ENCODE data around the gene SAV1. TPM values are rescaled to one million over a fixed set of nuclear protein-coding genes. Genes with fewer than 3 reads are reported as not detected.

Gene SAV1
- total and polyA plus RNA-seq, 2 of the 8 experiments (the other 6 are each of a cell fraction or from before 2014, with no cell fraction given) = 15.9 to 78.3 TPM

- POLR2A ChIA-PET (ENCODE audit: partially characterized antibody) = no interaction called here
- Histone ChIP-seq H2BK20ac (ENCODE audit: low read length) (no peak overlapping the region), H4K20me1 (replicated peaks in 1 of 2; ENCODE audit: control insufficient read depth in 1 of 2, insufficient read depth in 2 of 2, low read length in 2 of 2) (no peaks in the 10 kb centered on the region), H3K9me3 (ENCODE audit: insufficient read depth in 2 of 2, low read depth in 1 of 2, low read length in 1 of 2) (no peaks in the 10 kb centered on the region), H3K4me3 (ENCODE audit: extremely low read depth in 1 of 4, insufficient read depth in 2 of 4, low read depth in 3 of 4, low read length in 4 of 4) (no peak overlapping the region), H3K79me2 (ENCODE audit: control insufficient read depth in 1 of 2, insufficient read depth in 2 of 2, low read length in 2 of 2) (no peaks in the 10 kb centered on the region), H3K14ac (ENCODE audit: insufficient read length) (no peak overlapping the region), H3K36me3 (ENCODE audit: control insufficient read depth in 2 of 4, insufficient read depth in 4 of 4, low read length in 3 of 4) (no peaks in the 10 kb centered on the region), H4K8ac (ENCODE audit: extremely low read depth, insufficient read depth, low read length) (no peak overlapping the region), H3K27me3 (replicated peaks in 1 of 4; ENCODE audit: control insufficient read depth in 3 of 4, extremely low read depth in 1 of 4, insufficient read depth in 3 of 4, low read length in 3 of 4) (no peaks in the 10 kb centered on the region), H3K27ac (ENCODE audit: low read depth, low read length) (no peak overlapping the region), H3K9ac (replicated peaks in 1 of 4; ENCODE audit: extremely low read depth in 1 of 4, low read depth in 3 of 4, low read length in 3 of 4) (no peak overlapping the region), H4K91ac (replicated peaks; ENCODE audit: insufficient read length, low read length) (no peak overlapping the region), H3K18ac (ENCODE audit: extremely low read depth, low read length) (no peak overlapping the region), H3K4ac (replicated peaks; ENCODE audit: insufficient read length, low read depth, low read length) (no peak overlapping the region), H2BK12ac (ENCODE audit: low read depth, low read length) (no peak overlapping the region), H2BK120ac (replicated peaks; ENCODE audit: low read depth, low read length) (no peak overlapping the region), H3K4me2 (ENCODE audit: insufficient read depth in 1 of 2, low read depth in 2 of 2, low read length in 2 of 2) (no peak overlapping the region), H3K56ac (replicated peaks; ENCODE audit: insufficient read length, low read depth, low read length) (no peak overlapping the region), H3K23me2 (ENCODE audit: low read depth, low read length) (no peaks in the 10 kb centered on the region), H2AK5ac (ENCODE audit: low read depth, low read length) (no peak overlapping the region), H2BK5ac (ENCODE audit: low read depth, low read length) (no peak overlapping the region), H3K23ac (ENCODE audit: insufficient read length) (no peak overlapping the region), H2BK15ac (ENCODE audit: low read length) (no peak overlapping the region), H3K4me1 (replicated peaks in 1 of 4; ENCODE audit: control insufficient read depth in 3 of 4, insufficient read depth in 4 of 4, low read length in 3 of 4) (no peaks in the 10 kb centered on the region), H4K5ac (ENCODE audit: insufficient read length, low read depth, low read length) (no peak overlapping the region), H2AFZ (ENCODE audit: low read length) (no peak overlapping the region), H3K79me1 (ENCODE audit: low read depth, low read length) (no peaks in the 10 kb centered on the region)
- FAIRE-seq (no peak), DNase-seq (ENCODE audit: low read depth in 1 of 2, low spot score in 2 of 2) (no peak)
- 85% methylated on average over 1 of the region's 1 CpG; no CpG with 5 or more reads in 1 of the 2 experiments for WGBS, 2 experiments (ENCODE audit: extremely low coverage in 1 of 2, insufficient coverage in 1 of 2, insufficient read length in 1 of 2, insufficient replicate concordance in 2 of 2, low coverage in 1 of 2, low lambda C conversion rate in 2 of 2, missing lambda C conversion rate in 1 of 2)
- CTCF ChIA-PET (ENCODE audit: partially characterized antibody) = interaction anchor here (1.2 to 1.5 kb wide), 2 partner anchors 11 to 68 kb away, joined by 3 to 4 read pairs; no protein-coding TSS in a partner anchor
- TF ChIP-seq GTF2F1 (IDR thresholded peaks at IDR 0.05; ENCODE audit: borderline replicate concordance, low read depth, low read length) = no peak
- no peak for TF ChIP-seq ZNF274 (IDR thresholded peaks at IDR 0.05; ENCODE audit: borderline replicate concordance, extremely low read depth, low read length)
- no peak for TF ChIP-seq TAF7 (optimal IDR thresholded peaks at IDR 0.05; ENCODE audit: borderline replicate concordance, low read depth, low read length)
- no peak for TF ChIP-seq TCF12 (IDR thresholded peaks at IDR 0.05; ENCODE audit: low read depth, low read length)
- TF ChIP-seq SUZ12 (IDR thresholded peaks at IDR 0.05; ENCODE audit: low read length) = no peak
- TF ChIP-seq CBX5 (IDR thresholded peaks at IDR 0.05; ENCODE audit: low read depth, low read length) = no peak
- TF ChIP-seq RXRA (IDR thresholded peaks at IDR 0.05; ENCODE audit: insufficient read depth, low read depth, low read length) = no peak
- no peak for TF ChIP-seq PHF8 (conservative IDR thresholded peaks at IDR 0.05; ENCODE audit: low read depth, low read length)
- TF ChIP-seq USF2 (IDR thresholded peaks at IDR 0.05; ENCODE audit: low read length) = no peak
- TF ChIP-seq CEBPB (IDR thresholded peaks at IDR 0.05; ENCODE audit: low read depth, low read length) = no peak
- TF ChIP-seq RBBP5 (IDR thresholded peaks at IDR 0.05; ENCODE audit: borderline replicate concordance, low read depth, low read length) = no peak
Observed at GRCh38 chr14:50608302-50608851, 59.7 kb downstream of the SAV1 start.

Measured in H1 (cell line).